Liver (tissue), 9 donors: Measurements from ENCODE around the gene LECT2. TPM values are rescaled to one million over a fixed set of nuclear protein-coding genes. Genes with fewer than 3 reads are reported as not detected.

Experiments
- DNase-seq: peaks from one replicate; pipeline ENCODE4 v3.0.0-alpha.2; 2017; ENCODE audit warnings: low spot score
- H3K27ac ChIP-seq, 2 donors: one replicate each; pipeline ENCODE4 v1.7.0; 2013; ENCODE audit warnings: inconsistent platforms in 2 of 2, low read length in 2 of 2, control low read depth in 1 of 2, low read depth in 1 of 2, mild to moderate bottlenecking in 1 of 2
- H3K27me3 ChIP-seq, 4 donors: one replicate each; pipeline versions ENCODE4 v1.6.1 to v1.7.0; 2013; ENCODE audit warnings: low read length in 3 of 4, inconsistent platforms in 1 of 4, mild to moderate bottlenecking in 1 of 4, moderate library complexity in 1 of 4; ENCODE audit not compliant: control insufficient read depth in 4 of 4, insufficient read depth in 4 of 4
- H3K36me3 ChIP-seq, 4 donors: one replicate each; pipeline versions ENCODE4 v1.6.1 to v1.7.0; 2013; ENCODE audit warnings: low read length in 3 of 4, mild to moderate bottlenecking in 3 of 4, low read depth in 1 of 4, moderate library complexity in 1 of 4; ENCODE audit not compliant: control insufficient read depth in 4 of 4, insufficient read depth in 3 of 4
- H3K4me1 ChIP-seq, 4 donors: one replicate each; pipeline versions ENCODE4 v1.6.1 to v1.7.0; 2013; ENCODE audit warnings: low read length in 3 of 4, mild to moderate bottlenecking in 3 of 4, moderate library complexity in 1 of 4; ENCODE audit not compliant: control insufficient read depth in 4 of 4, insufficient read depth in 4 of 4
- H3K4me3 ChIP-seq, 3 donors: one replicate each; pipeline versions ENCODE4 v1.6.1 to v1.7.0; 2013; ENCODE audit warnings: low read length in 3 of 3, control low read depth in 1 of 3, low read depth in 1 of 3, mild to moderate bottlenecking in 1 of 3
- H3K9ac ChIP-seq, 2 donors: one replicate each; pipeline ENCODE4 v1.7.0; 2013; ENCODE audit warnings: low read length in 2 of 2, mild to moderate bottlenecking in 2 of 2, moderate library complexity in 2 of 2, control low read depth in 1 of 2, low read depth in 1 of 2
- H3K9me3 ChIP-seq, 4 donors: one replicate each; pipeline versions ENCODE4 v1.6.1 to v1.7.0; 2013; ENCODE audit warnings: low read length in 3 of 4; ENCODE audit not compliant: control insufficient read depth in 4 of 4
- EGR1 ChIP-seq, 2 donors: IDR thresholded peaks; 2 replicates each; pipeline ENCODE4 v1.6.1; 2016 to 2018; ENCODE audit warnings: antibody characterized with exemption in 2 of 2, low read depth in 2 of 2
- FOXA1 ChIP-seq: IDR thresholded peaks from 2 replicates; pipeline ENCODE4 v1.6.1; 2016; ENCODE audit warnings: antibody characterized with exemption
- FOXA2 ChIP-seq: IDR thresholded peaks from 2 replicates; pipeline ENCODE4 v1.6.1; 2016; ENCODE audit warnings: antibody characterized with exemption
- GABPA ChIP-seq, 2 donors: IDR thresholded peaks in 1 of 2; conservative IDR thresholded peaks in 1 of 2; 2 replicates each; pipeline ENCODE4 v1.6.1; 2016; ENCODE audit warnings: antibody characterized with exemption in 2 of 2, mild to moderate bottlenecking in 1 of 2, moderate library complexity in 1 of 2
- HNF4A ChIP-seq, 2 donors: conservative IDR thresholded peaks; 2 replicates each; pipeline ENCODE4 v1.6.1; 2016; ENCODE audit warnings: antibody characterized with exemption in 2 of 2, mild to moderate bottlenecking in 2 of 2
- HNF4G ChIP-seq: IDR thresholded peaks from 2 replicates; pipeline ENCODE4 v1.6.1; 2016; ENCODE audit warnings: antibody characterized with exemption
- JUND ChIP-seq, 2 donors: IDR thresholded peaks; 2 replicates each; pipeline ENCODE4 v1.6.1; 2016; ENCODE audit warnings: antibody characterized with exemption in 2 of 2
- NR2F2 ChIP-seq: IDR thresholded peaks from 2 replicates; pipeline ENCODE4 v1.6.1; 2016; ENCODE audit warnings: antibody characterized with exemption
- RAD21 ChIP-seq, 2 donors: IDR thresholded peaks; 2 replicates each; pipeline ENCODE4 v1.6.1; 2016; ENCODE audit warnings: antibody characterized with exemption in 2 of 2, mild to moderate bottlenecking in 2 of 2
- RXRA ChIP-seq, 2 donors: IDR thresholded peaks; 2 replicates each; pipeline ENCODE4 v1.6.1; 2017 to 2018; ENCODE audit warnings: antibody characterized with exemption in 2 of 2, mild to moderate bottlenecking in 1 of 2
- SP1 ChIP-seq: IDR thresholded peaks from 2 replicates; pipeline ENCODE4 v1.6.1; 2018; ENCODE audit warnings: antibody characterized with exemption, mild to moderate bottlenecking
- TAF1 ChIP-seq: conservative IDR thresholded peaks from 2 replicates; pipeline ENCODE4 v1.6.1; 2016; ENCODE audit warnings: antibody characterized with exemption, mild to moderate bottlenecking
- YY1 ChIP-seq: IDR thresholded peaks from 2 replicates; pipeline ENCODE4 v1.6.1; 2016; ENCODE audit warnings: antibody characterized with exemption, mild to moderate bottlenecking
- WGBS: extraction: QIAGEN DNeasy Blood & Tissue Kit; methylation state at CpG from one replicate; pipeline ENCODE4 v1.1.7; 2013; 5-methylcytosine and 5-hydroxymethylcytosine counted together
- polyA plus RNA-seq, 2 donors: library from polyadenylated mRNA; stranded (reverse) in 1 of 2; unstranded in 1 of 2; fragments of 200-250 nt in 1 of 2; fragments of >200 nt in 1 of 2; fragmentation: Nextera tagmentation in 1 of 2; extraction: Ambion mirVana in 1 of 2; gene quantifications; one replicate each; pipeline versions ENCODE4 v1.2.1 to v1.2.3, GENCODE V29; 2013 to 2015
- total RNA-seq, 2 donors: library from RNA; depleted of rRNA; stranded (reverse); fragments of >200 nt; gene quantifications; one replicate each; pipeline ENCODE4 v1.2.3, GENCODE V29; 2014
- TF ChIP-seq, protein P1 (sequence below): IDR thresholded peaks from 2 replicates; pipeline ENCODE4 v1.6.1; 2016; ENCODE audit warnings: antibody characterized with exemption
- TF ChIP-seq, protein P2 (sequence below): IDR thresholded peaks from 2 replicates; pipeline ENCODE4 v1.6.1; 2016; ENCODE audit warnings: antibody characterized with exemption
- TF ChIP-seq, protein P3 (sequence below): IDR thresholded peaks from 2 replicates; pipeline ENCODE4 v1.6.1; 2016; ENCODE audit warnings: antibody characterized with exemption, mild to moderate bottlenecking
- TF ChIP-seq, protein P4 (sequence below): fragments of 150-350 bp; IDR thresholded peaks from 2 replicates; pipeline ENCODE4 v1.5.1; 2017; ENCODE audit warnings: improper control_type of control experiment, low read depth, low read length; ENCODE audit not compliant: missing input control
- TF ChIP-seq, protein P5 (sequence below): IDR thresholded peaks from 2 replicates; pipeline ENCODE4 v1.6.1; 2016; ENCODE audit warnings: antibody characterized with exemption
- donor health status: healthy.
- donor health status: healthy.
- donor health status: healthy.
- donor health status: healthy.
- donor health status: healthy.

LECT2 gene
- total and polyA plus RNA-seq, 4 donors: 27.4 to 93.8 (median 81.1) TPM

DNA sequence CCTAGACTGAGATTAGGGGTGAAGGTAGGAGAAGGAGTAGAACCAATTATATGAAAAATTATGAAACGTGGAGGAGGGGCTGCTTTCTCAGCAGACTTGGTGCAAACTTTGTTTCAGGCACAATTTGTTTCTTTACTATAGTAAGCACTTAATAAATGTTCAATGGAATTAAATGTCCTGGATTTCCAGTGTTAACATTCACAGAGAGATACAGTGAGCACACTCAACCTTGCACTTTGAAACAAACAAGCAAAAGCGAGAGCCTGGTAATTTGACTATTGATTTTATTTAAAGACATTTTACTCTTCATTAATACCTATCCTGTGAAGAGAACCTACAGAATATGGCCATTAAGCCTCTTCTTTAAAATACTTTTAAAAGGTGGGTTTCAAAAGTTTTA lies 933 bp downstream of the LECT2 start:
- peaks cover 0 to 31% (median 15%) of the 10 kb centered on the region in 4 donors for H3K4me1 ChIP-seq
- no peak for DNase-seq
- peaks cover 0 to 22% (median 11%) of the 10 kb centered on the region in 4 donors for H3K36me3 ChIP-seq
- H3K27me3 ChIP-seq: no peaks in the 10 kb centered on the region
- H3K27ac ChIP-seq: peak overlapping the region; percentile 81 to 88
- TF ChIP-seq FOXA1 (no peak), HNF4A (conservative IDR thresholded peaks at IDR 0.05) (peak; percentile 42 to 65), RXRA (IDR thresholded peaks at IDR 0.05) (peak; percentile 11 to 13), RAD21 (IDR thresholded peaks at IDR 0.05) (no peak), SP1 (peak; percentile 34), YY1 (peak; percentile 9)
- peak overlapping the region; percentile 67 to 97 for H3K9ac ChIP-seq
- peak overlapping the region; percentile 33 to 72 (median 48) for H3K4me3 ChIP-seq
- H3K9me3 ChIP-seq: no peaks in the 10 kb centered on the region
- WGBS: 31% methylated on average over 2 of the region's 2 CpGs

DNA sequence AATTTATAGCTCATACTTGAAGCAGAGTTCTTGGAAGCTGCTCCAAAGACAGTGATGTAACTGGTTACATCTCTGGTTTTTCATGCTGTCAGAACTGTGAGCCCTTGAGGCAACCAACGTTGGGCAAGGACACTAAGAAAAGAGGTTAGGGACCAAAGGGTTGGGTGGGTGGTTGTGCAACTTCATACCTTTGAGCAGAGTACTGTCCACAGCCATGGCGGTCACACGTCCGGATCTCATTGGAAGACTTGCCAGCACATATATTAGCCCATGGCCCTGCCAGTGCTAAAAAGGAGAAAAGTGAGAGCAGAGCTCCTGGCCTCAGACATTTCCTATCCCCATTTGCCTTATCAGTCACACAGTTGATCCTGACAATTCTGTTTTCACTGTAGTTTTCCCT lies 2.1 kb downstream of the LECT2 start:
- DNase-seq: no peak
- peak overlapping the region in 1 of 2 donors; percentile 84 for H3K9ac ChIP-seq
- 31% methylated on average over 4 of the region's 4 CpGs for WGBS
- peak; percentile 81 for TF ChIP-seq TAF1
- peak; percentile 50 for TF ChIP-seq SP1
- no peak for TF ChIP-seq NR2F2
- TF ChIP-seq JUND (IDR thresholded peaks at IDR 0.05): peak; percentile 31 to 47
- TF ChIP-seq RAD21 (IDR thresholded peaks at IDR 0.05): peak in 1 of 2 donors; percentile 11
- peak; percentile 69 to 76 for TF ChIP-seq RXRA (IDR thresholded peaks at IDR 0.05)
- TF ChIP-seq HNF4A (conservative IDR thresholded peaks at IDR 0.05): peak; percentile 73 to 74
- TF ChIP-seq, protein P1, sequence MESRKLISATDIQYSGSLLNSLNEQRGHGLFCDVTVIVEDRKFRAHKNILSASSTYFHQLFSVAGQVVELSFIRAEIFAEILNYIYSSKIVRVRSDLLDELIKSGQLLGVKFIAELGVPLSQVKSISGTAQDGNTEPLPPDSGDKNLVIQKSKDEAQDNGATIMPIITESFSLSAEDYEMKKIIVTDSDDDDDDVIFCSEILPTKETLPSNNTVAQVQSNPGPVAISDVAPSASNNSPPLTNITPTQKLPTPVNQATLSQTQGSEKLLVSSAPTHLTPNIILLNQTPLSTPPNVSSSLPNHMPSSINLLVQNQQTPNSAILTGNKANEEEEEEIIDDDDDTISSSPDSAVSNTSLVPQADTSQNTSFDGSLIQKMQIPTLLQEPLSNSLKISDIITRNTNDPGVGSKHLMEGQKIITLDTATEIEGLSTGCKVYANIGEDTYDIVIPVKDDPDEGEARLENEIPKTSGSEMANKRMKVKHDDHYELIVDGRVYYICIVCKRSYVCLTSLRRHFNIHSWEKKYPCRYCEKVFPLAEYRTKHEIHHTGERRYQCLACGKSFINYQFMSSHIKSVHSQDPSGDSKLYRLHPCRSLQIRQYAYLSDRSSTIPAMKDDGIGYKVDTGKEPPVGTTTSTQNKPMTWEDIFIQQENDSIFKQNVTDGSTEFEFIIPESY: no peak
- TF ChIP-seq EGR1 (IDR thresholded peaks at IDR 0.05; ENCODE audit: low read depth in 2 of 2): no peak
- no peak for TF ChIP-seq GABPA (IDR thresholded peaks at IDR 0.05 in 1 of 2, conservative IDR thresholded peaks at IDR 0.05 in 1 of 2)
- TF ChIP-seq YY1: peak; percentile 78
- no peaks in the 10 kb centered on the region for H3K9me3 ChIP-seq
- peaks cover 0 to 28% (median 16%) of the 10 kb centered on the region in 4 donors for H3K36me3 ChIP-seq
- H3K4me1 ChIP-seq: peaks cover 0 to 31% (median 13%) of the 10 kb centered on the region in 4 donors
- H3K4me3 ChIP-seq: peak overlapping the region in 2 of 3 donors; percentile 48 to 72
- no peaks in the 10 kb centered on the region for H3K27me3 ChIP-seq
- H3K27ac ChIP-seq: peak overlapping the region; percentile 81 to 88

DNA sequence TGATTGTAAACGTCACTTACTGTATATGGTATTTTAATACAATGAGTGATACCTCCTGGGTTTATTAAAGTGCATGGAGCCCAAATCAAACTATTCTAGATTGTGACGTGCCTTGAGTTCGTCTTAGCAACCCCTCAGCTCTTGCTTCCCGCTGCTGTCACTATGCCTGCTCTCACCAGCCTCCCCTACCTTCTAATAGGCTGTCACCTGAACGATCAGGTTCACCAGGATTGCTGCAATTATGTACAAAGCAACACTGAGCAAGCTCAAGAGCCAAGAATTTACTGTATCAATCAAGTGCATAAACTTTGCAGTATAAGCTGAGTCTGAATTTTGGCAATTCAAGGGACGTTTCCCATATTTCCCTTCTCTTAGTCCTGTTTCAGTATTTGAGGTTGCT lies 3.0 kb downstream of the LECT2 start:
- no peaks in the 10 kb centered on the region for H3K9me3 ChIP-seq
- H3K27me3 ChIP-seq: no peaks in the 10 kb centered on the region
- peaks cover 0 to 31% (median 20%) of the 10 kb centered on the region in 4 donors for H3K36me3 ChIP-seq
- no peak overlapping the region for H3K4me3 ChIP-seq
- no peak overlapping the region for H3K9ac ChIP-seq
- 43% methylated on average over 6 of the region's 6 CpGs for WGBS
- DNase-seq: no peak
- peak overlapping the region; percentile 36 to 81 for H3K27ac ChIP-seq
- peaks cover 0 to 31% (median 13%) of the 10 kb centered on the region in 4 donors for H3K4me1 ChIP-seq
- TF ChIP-seq, protein P1: no peak
- TF ChIP-seq, protein P2, sequence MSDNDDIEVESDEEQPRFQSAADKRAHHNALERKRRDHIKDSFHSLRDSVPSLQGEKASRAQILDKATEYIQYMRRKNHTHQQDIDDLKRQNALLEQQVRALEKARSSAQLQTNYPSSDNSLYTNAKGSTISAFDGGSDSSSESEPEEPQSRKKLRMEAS: no peak
- TF ChIP-seq NR2F2 (no peak), RXRA (IDR thresholded peaks at IDR 0.05) (peak in 1 of 2 donors; percentile 30), HNF4G (no peak), YY1 (no peak), FOXA2 (peak; percentile 28), GABPA (IDR thresholded peaks at IDR 0.05 in 1 of 2, conservative IDR thresholded peaks at IDR 0.05 in 1 of 2) (no peak), RAD21 (IDR thresholded peaks at IDR 0.05) (peak in 1 of 2 donors; percentile 7), FOXA1 (no peak)
- TF ChIP-seq, protein P3, sequence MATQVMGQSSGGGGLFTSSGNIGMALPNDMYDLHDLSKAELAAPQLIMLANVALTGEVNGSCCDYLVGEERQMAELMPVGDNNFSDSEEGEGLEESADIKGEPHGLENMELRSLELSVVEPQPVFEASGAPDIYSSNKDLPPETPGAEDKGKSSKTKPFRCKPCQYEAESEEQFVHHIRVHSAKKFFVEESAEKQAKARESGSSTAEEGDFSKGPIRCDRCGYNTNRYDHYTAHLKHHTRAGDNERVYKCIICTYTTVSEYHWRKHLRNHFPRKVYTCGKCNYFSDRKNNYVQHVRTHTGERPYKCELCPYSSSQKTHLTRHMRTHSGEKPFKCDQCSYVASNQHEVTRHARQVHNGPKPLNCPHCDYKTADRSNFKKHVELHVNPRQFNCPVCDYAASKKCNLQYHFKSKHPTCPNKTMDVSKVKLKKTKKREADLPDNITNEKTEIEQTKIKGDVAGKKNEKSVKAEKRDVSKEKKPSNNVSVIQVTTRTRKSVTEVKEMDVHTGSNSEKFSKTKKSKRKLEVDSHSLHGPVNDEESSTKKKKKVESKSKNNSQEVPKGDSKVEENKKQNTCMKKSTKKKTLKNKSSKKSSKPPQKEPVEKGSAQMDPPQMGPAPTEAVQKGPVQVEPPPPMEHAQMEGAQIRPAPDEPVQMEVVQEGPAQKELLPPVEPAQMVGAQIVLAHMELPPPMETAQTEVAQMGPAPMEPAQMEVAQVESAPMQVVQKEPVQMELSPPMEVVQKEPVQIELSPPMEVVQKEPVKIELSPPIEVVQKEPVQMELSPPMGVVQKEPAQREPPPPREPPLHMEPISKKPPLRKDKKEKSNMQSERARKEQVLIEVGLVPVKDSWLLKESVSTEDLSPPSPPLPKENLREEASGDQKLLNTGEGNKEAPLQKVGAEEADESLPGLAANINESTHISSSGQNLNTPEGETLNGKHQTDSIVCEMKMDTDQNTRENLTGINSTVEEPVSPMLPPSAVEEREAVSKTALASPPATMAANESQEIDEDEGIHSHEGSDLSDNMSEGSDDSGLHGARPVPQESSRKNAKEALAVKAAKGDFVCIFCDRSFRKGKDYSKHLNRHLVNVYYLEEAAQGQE: no peak
- TF ChIP-seq, protein P4, sequence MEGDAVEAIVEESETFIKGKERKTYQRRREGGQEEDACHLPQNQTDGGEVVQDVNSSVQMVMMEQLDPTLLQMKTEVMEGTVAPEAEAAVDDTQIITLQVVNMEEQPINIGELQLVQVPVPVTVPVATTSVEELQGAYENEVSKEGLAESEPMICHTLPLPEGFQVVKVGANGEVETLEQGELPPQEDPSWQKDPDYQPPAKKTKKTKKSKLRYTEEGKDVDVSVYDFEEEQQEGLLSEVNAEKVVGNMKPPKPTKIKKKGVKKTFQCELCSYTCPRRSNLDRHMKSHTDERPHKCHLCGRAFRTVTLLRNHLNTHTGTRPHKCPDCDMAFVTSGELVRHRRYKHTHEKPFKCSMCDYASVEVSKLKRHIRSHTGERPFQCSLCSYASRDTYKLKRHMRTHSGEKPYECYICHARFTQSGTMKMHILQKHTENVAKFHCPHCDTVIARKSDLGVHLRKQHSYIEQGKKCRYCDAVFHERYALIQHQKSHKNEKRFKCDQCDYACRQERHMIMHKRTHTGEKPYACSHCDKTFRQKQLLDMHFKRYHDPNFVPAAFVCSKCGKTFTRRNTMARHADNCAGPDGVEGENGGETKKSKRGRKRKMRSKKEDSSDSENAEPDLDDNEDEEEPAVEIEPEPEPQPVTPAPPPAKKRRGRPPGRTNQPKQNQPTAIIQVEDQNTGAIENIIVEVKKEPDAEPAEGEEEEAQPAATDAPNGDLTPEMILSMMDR: no peak
- TF ChIP-seq, protein P5, sequence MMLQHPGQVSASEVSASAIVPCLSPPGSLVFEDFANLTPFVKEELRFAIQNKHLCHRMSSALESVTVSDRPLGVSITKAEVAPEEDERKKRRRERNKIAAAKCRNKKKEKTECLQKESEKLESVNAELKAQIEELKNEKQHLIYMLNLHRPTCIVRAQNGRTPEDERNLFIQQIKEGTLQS: no peak
